OCI-LY7 (cell line): ENCODE measurements around the gene GRIK1. TPM values are rescaled to one million over a fixed set of nuclear protein-coding genes. Genes with fewer than 3 reads are reported as not detected.

Experiments used
- BruUV-seq: library from RNA; stranded (reverse); fragments of 400-500 nt; replicated peaks from 2 replicates; lab custom pipeline; 2021; lab: Mats Ljungman, UMichigan
- CTCF ChIA-PET: fragments of 300-600 bp; sonication (Branson Sonifier 250); formaldehyde crosslinking; loops from one replicate; lab custom pipeline; 2022; ENCODE audit warnings: antibody characterized with exemption; ENCODE audit not compliant: unreplicated experiment; lab: Charles Lee
- POLR2A ChIA-PET: fragments of 300-600 bp; sonication (Branson Sonifier 250); formaldehyde crosslinking; loops from one replicate; lab custom pipeline; 2022; ENCODE audit warnings: antibody characterized with exemption; lab: Charles Lee
- DNase-seq: peaks from one replicate; pipeline ENCODE4 v3.0.0-alpha.2; 2015; ENCODE audit warnings: low spot score
- H2AFZ ChIP-seq: fragments of 200-600 bp; sonication (generic), shearing (Covaris generic); 2 replicates; pipeline ENCODE4 v1.6.1; 2014; ENCODE audit warnings: mild to moderate bottlenecking, antibody characterized with exemption, low read length, moderate library complexity
- H3K27ac ChIP-seq: fragments of 200-600 bp; sonication (generic); 2 replicates; pipeline ENCODE4 v1.5.1; 2014; ENCODE audit warnings: mixed run types, low read depth, mild to moderate bottlenecking, moderate library complexity, low read length, inconsistent platforms; ENCODE audit not compliant: poor library complexity, severe bottlenecking
- H3K36me3 ChIP-seq: fragments of 200-600 bp; sonication (generic); 2 replicates; pipeline ENCODE4 v1.6.1; 2014; ENCODE audit warnings: mild to moderate bottlenecking, antibody characterized with exemption, low read length, moderate library complexity, mixed read lengths; ENCODE audit not compliant: insufficient read depth
- H3K4me1 ChIP-seq: fragments of 200-600 bp; sonication (generic); 2 replicates; pipeline ENCODE4 v1.5.1; 2014; ENCODE audit warnings: mild to moderate bottlenecking, low read length; ENCODE audit not compliant: insufficient read depth, poor library complexity, severe bottlenecking
- H3K4me2 ChIP-seq: fragments of 200-600 bp; sonication (generic); 2 replicates; pipeline ENCODE4 v1.6.1; 2014; ENCODE audit warnings: mild to moderate bottlenecking, low read length
- H3K4me3 ChIP-seq: fragments of 200-600 bp; sonication (generic); 2 replicates; pipeline ENCODE4 v1.5.1; 2014; ENCODE audit warnings: mild to moderate bottlenecking, low read depth, low read length; ENCODE audit not compliant: poor library complexity, severe bottlenecking
- H3K79me2 ChIP-seq: fragments of 200-600 bp; sonication (generic); 2 replicates; pipeline ENCODE4 v1.6.1; 2016; ENCODE audit warnings: low read depth, mild to moderate bottlenecking, low read length, moderate library complexity, mixed read lengths; ENCODE audit not compliant: insufficient read depth
- H3K9me2 ChIP-seq: fragments of 200-600 bp; sonication (generic); 2 replicates; pipeline ENCODE4 v1.6.1; 2016; ENCODE audit warnings: mild to moderate bottlenecking, low read length, mixed read lengths; ENCODE audit not compliant: insufficient read depth
- H3K9me3 ChIP-seq: fragments of 200-600 bp; sonication (generic); 2 replicates; pipeline ENCODE4 v1.6.1; 2014; ENCODE audit warnings: mild to moderate bottlenecking, mixed run types, low read length, mixed read lengths
- H4K20me1 ChIP-seq: fragments of 200-600 bp; sonication (generic); 2 replicates; pipeline ENCODE4 v1.6.1; 2014; ENCODE audit warnings: mild to moderate bottlenecking, antibody characterized with exemption, low read length, moderate library complexity, mixed read lengths; ENCODE audit not compliant: insufficient read depth
- CTCF ChIP-seq: fragments of 200-600 bp; sonication (generic); conservative IDR thresholded peaks from 2 replicates; pipeline ENCODE4 v1.5.1; 2014; ENCODE audit warnings: mild to moderate bottlenecking, antibody characterized with exemption, low read length, moderate library complexity, mixed read lengths
- EZH2phosphoT487 ChIP-seq: fragments of 200-600 bp; sonication (generic); IDR thresholded peaks from 2 replicates; pipeline ENCODE4 v1.6.1; 2018; ENCODE audit warnings: low read depth, borderline replicate concordance, mild to moderate bottlenecking, mixed run types, antibody characterized with exemption, low read length, moderate library complexity, mixed read lengths
- intact Hi-C: fragments of 100-400 bp; cut with micrococcal nuclease; formaldehyde crosslinking; loops from one replicate; pipeline ENCODE4 v1.10.0; 2022; ENCODE audit not compliant: unreplicated experiment
- total RNA-seq, 2 experiments: library from RNA; depleted of rRNA in 1 of 2; stranded (reverse); fragments of >200 nt in 1 of 2; shearing (Covaris generic) in 1 of 2; gene quantifications; 2 replicates each; pipeline ENCODE4 v1.2.3, GENCODE V29; 2014 to 2022

The GRIK1 gene
- total RNA-seq, 2 experiments from 2014 or later: 4.1 TPM; not detected in 1

GRCh38 chr21:29506947-29507346 lies 432.8 kb downstream of the GRIK1 start:
- ChIA-PET CTCF (no interaction called here), POLR2A (no interaction called here)
- TF ChIP-seq CTCF (no peak), EZH2phosphoT487 (no peak)
- H3K9me3 ChIP-seq: no peaks in the 10 kb centered on the region
- H3K4me1 ChIP-seq: no peaks in the 10 kb centered on the region
- no peaks in the 10 kb centered on the region for H3K79me2 ChIP-seq
- no peaks in the 10 kb centered on the region for H3K9me2 ChIP-seq
- BruUV-seq: no TSS peak
- intact Hi-C loops: no loop called here
- H4K20me1 ChIP-seq: no peaks in the 10 kb centered on the region
- no peak overlapping the region for H2AFZ ChIP-seq
- DNase-seq: no peak
- H3K27ac ChIP-seq: no peak overlapping the region
- no peak overlapping the region for H3K4me3 ChIP-seq
- H3K4me2 ChIP-seq: no peak overlapping the region
- H3K36me3 ChIP-seq: no peaks in the 10 kb centered on the region

- Histone ChIP-seq H3K4me3 (no peak overlapping the region), H4K20me1 (no peaks in the 10 kb centered on the region), H3K9me2 (no peaks in the 10 kb centered on the region), H3K79me2 (no peaks in the 10 kb centered on the region), H3K9me3 (no peaks in the 10 kb centered on the region), H3K36me3 (no peaks in the 10 kb centered on the region), H3K4me1 (no peaks in the 10 kb centered on the region), H3K4me2 (no peak overlapping the region), H3K27ac (no peak overlapping the region), H2AFZ (no peak overlapping the region)
- TF ChIP-seq EZH2phosphoT487: no peak
- no peak for TF ChIP-seq CTCF
- no peak for DNase-seq
- CTCF ChIA-PET: no interaction called here
- POLR2A ChIA-PET: no interaction called here
- intact Hi-C loops: no loop called here
- BruUV-seq: no TSS peak
These were observed 433.6 kb downstream of the GRIK1 start for GRCh38 chr21:29506214-29506613.

GRCh38 chr21:29504751-29505321 lies 435.0 kb downstream of the GRIK1 start:
- Histone ChIP-seq H3K79me2 (no peaks in the 10 kb centered on the region), H3K9me3 (no peaks in the 10 kb centered on the region), H3K36me3 (no peaks in the 10 kb centered on the region), H2AFZ (no peak overlapping the region), H3K9me2 (no peaks in the 10 kb centered on the region), H3K4me1 (no peaks in the 10 kb centered on the region), H4K20me1 (no peaks in the 10 kb centered on the region), H3K27ac (no peak overlapping the region), H3K4me2 (no peak overlapping the region), H3K4me3 (no peak overlapping the region)
- POLR2A ChIA-PET: interaction anchor here (0.6 to 0.9 kb wide), 3 partner anchors 20 to 595 kb away, joined by 3 read pairs; no protein-coding TSS in a partner anchor
- CTCF ChIA-PET: no interaction called here
- no TSS peak for BruUV-seq
- intact Hi-C loops: no loop called here
- DNase-seq: no peak
- TF ChIP-seq EZH2phosphoT487: no peak
- TF ChIP-seq CTCF: no peak
